Transverse colon (tissue), 4 donors: ENCODE measurements around the gene ZNF202.

Source experiments
- CTCF ChIP-seq, 5 experiments: fragments of 200-600 bp in 3 of 5; fragments of 450-650 bp in 2 of 5; sonication (generic) in 3 of 5; IDR thresholded peaks; 1 replicate in 2 of 5; 2 replicates in 3 of 5; pipeline ENCODE4 v1.5.1; 2016 to 2017; ENCODE audit warnings: antibody characterized with exemption in 5 of 5, inconsistent platforms in 3 of 5, mild to moderate bottlenecking in 2 of 5, moderate library complexity in 1 of 5
- POLR2A ChIP-seq: fragments of 450-650 bp; IDR thresholded peaks from one replicate; pipeline ENCODE4 v1.6.1; 2016; ENCODE audit warnings: antibody characterized with exemption, mild to moderate bottlenecking, moderate library complexity
- POLR2AphosphoS5 ChIP-seq, 3 donors: sonication (generic); formaldehyde crosslinking; IDR thresholded peaks; one replicate each; pipeline ENCODE4 v1.6.1; 2016; ENCODE audit warnings: antibody characterized with exemption in 3 of 3

GRCh38 chr11:123754101-123754568, 12.7 kb upstream of the ZNF202 start, which contains the start of gene OR6X1:
- no peak for TF ChIP-seq CTCF (IDR thresholded peaks at IDR 0.05)
- TF ChIP-seq POLR2AphosphoS5 (IDR thresholded peaks at IDR 0.05): no peak
- TF ChIP-seq POLR2A: no peak
